Mesenchymal stem cell (in vitro differentiated cells and primary cell): Measurements from ENCODE around the gene MALRD1.
A peak's percentile ranks its signal among the peaks of the same experiment; 100 is the strongest.

Experiments used
- DNase-seq: peaks from one replicate; pipeline ENCODE4 v3.0.0-alpha.2; 2013
- H2AFZ ChIP-seq: one replicate; pipeline ENCODE4 v1.6.1; 2013; ENCODE audit warnings: low read depth, mild to moderate bottlenecking, control low read depth, inconsistent platforms, low read length, moderate library complexity
- H2AK5ac ChIP-seq: 2 replicates; pipeline ENCODE4 v1.6.1; 2013; ENCODE audit warnings: low read length, moderate library complexity, mild to moderate bottlenecking, inconsistent platforms; ENCODE audit not compliant: severe bottlenecking
- H2BK120ac ChIP-seq: one replicate; pipeline ENCODE4 v1.6.1; 2013; ENCODE audit warnings: low read depth, mild to moderate bottlenecking, inconsistent platforms, low read length, moderate library complexity
- H2BK12ac ChIP-seq, 2 experiments: one replicate each; pipeline ENCODE4 v1.6.1; 2013; ENCODE audit warnings: inconsistent platforms in 2 of 2, low read length in 2 of 2, mild to moderate bottlenecking in 2 of 2, moderate library complexity in 2 of 2, control low read depth in 1 of 2
- H2BK15ac ChIP-seq: one replicate; pipeline ENCODE4 v1.6.1; 2013; ENCODE audit warnings: mild to moderate bottlenecking, low read depth, inconsistent platforms; ENCODE audit not compliant: poor library complexity, severe bottlenecking
- H2BK5ac ChIP-seq: 2 replicates; pipeline ENCODE4 v1.6.1; 2013; ENCODE audit warnings: low read depth, mild to moderate bottlenecking, low read length, control low read depth, inconsistent platforms; ENCODE audit not compliant: poor library complexity, severe bottlenecking
- H3K14ac ChIP-seq, 2 experiments: one replicate each; pipeline ENCODE4 v1.6.1; 2013; ENCODE audit warnings: inconsistent platforms in 2 of 2, low read length in 2 of 2, control low read depth in 1 of 2, mild to moderate bottlenecking in 1 of 2, moderate library complexity in 1 of 2
- H3K18ac ChIP-seq, 2 experiments: one replicate each; pipeline ENCODE4 v1.6.1; 2013; ENCODE audit warnings: inconsistent platforms in 2 of 2, low read length in 2 of 2, control low read depth in 1 of 2, low read depth in 1 of 2, mild to moderate bottlenecking in 1 of 2
- H3K23ac ChIP-seq, 2 experiments: one replicate each; pipeline ENCODE4 v1.6.1; 2013; ENCODE audit warnings: inconsistent platforms in 2 of 2, low read length in 2 of 2, mild to moderate bottlenecking in 2 of 2, moderate library complexity in 2 of 2, control low read depth in 1 of 2
- H3K27ac ChIP-seq: 2 replicates; pipeline ENCODE4 v1.5.1; 2013; ENCODE audit warnings: mild to moderate bottlenecking, moderate library complexity, low read length, control low read depth, inconsistent platforms; ENCODE audit not compliant: poor library complexity, severe bottlenecking
- H3K27me3 ChIP-seq, 2 experiments: 2 replicates each; pipeline versions ENCODE4 v1.6.1 to v1.7.0; 2013; ENCODE audit warnings: low read length in 2 of 2, mild to moderate bottlenecking in 2 of 2, moderate library complexity in 2 of 2, control low read depth in 1 of 2, inconsistent platforms in 1 of 2; ENCODE audit not compliant: control insufficient read depth in 1 of 2, insufficient read depth in 1 of 2
- H3K36me3 ChIP-seq, 2 experiments: 2 replicates each; pipeline versions ENCODE4 v1.6.1 to v1.7.0; 2013; ENCODE audit warnings: low read length in 2 of 2, control low read depth in 1 of 2, inconsistent platforms in 1 of 2, low read depth in 1 of 2, mild to moderate bottlenecking in 1 of 2; ENCODE audit not compliant: insufficient read depth in 2 of 2, control insufficient read depth in 1 of 2
- H3K4ac ChIP-seq, 2 experiments: one replicate each; pipeline ENCODE4 v1.6.1; 2013; ENCODE audit warnings: inconsistent platforms in 2 of 2, low read length in 2 of 2, mild to moderate bottlenecking in 2 of 2, moderate library complexity in 2 of 2, control low read depth in 1 of 2, low read depth in 1 of 2
- H3K4me1 ChIP-seq: 2 replicates; pipeline ENCODE4 v1.6.1; 2013; ENCODE audit warnings: low read depth, low read length, control low read depth; ENCODE audit not compliant: control insufficient read depth, insufficient read depth
- H3K4me2 ChIP-seq: 2 replicates; pipeline ENCODE4 v1.6.1; 2013; ENCODE audit warnings: low read length, mild to moderate bottlenecking, inconsistent platforms; ENCODE audit not compliant: poor library complexity, severe bottlenecking
- H3K4me3 ChIP-seq, 2 experiments: 2 replicates each; pipeline versions ENCODE4 v1.5.1 to v1.7.0; 2013; ENCODE audit warnings: low read length in 2 of 2, mild to moderate bottlenecking in 2 of 2, control low read depth in 1 of 2, low read depth in 1 of 2; ENCODE audit not compliant: insufficient read depth in 1 of 2
- H3K79me1 ChIP-seq: replicated peaks from 2 replicates; pipeline ENCODE4 v1.6.1; 2013; ENCODE audit warnings: mild to moderate bottlenecking, control low read depth, low read length, inconsistent platforms; ENCODE audit not compliant: poor library complexity, severe bottlenecking
- H3K9ac ChIP-seq: 2 replicates; pipeline ENCODE4 v1.7.0; 2013; ENCODE audit warnings: mild to moderate bottlenecking, low read length, moderate library complexity
- H3K9me3 ChIP-seq: 2 replicates; pipeline ENCODE4 v1.7.0; 2013; ENCODE audit warnings: mild to moderate bottlenecking, low read length; ENCODE audit not compliant: control insufficient read depth
- H4K8ac ChIP-seq: one replicate; pipeline ENCODE4 v1.6.1; 2013; ENCODE audit warnings: inconsistent platforms, mild to moderate bottlenecking, low read length, moderate library complexity
- H4K91ac ChIP-seq: one replicate; pipeline ENCODE4 v1.6.1; 2013; ENCODE audit warnings: mild to moderate bottlenecking, low read length, inconsistent platforms
- WGBS: methylation state at CpG from one replicate; pipeline ENCODE4 v1.1.7; 2013; ENCODE audit warnings: mixed read lengths; 5-methylcytosine and 5-hydroxymethylcytosine counted together

MALRD1 gene

DNA sequence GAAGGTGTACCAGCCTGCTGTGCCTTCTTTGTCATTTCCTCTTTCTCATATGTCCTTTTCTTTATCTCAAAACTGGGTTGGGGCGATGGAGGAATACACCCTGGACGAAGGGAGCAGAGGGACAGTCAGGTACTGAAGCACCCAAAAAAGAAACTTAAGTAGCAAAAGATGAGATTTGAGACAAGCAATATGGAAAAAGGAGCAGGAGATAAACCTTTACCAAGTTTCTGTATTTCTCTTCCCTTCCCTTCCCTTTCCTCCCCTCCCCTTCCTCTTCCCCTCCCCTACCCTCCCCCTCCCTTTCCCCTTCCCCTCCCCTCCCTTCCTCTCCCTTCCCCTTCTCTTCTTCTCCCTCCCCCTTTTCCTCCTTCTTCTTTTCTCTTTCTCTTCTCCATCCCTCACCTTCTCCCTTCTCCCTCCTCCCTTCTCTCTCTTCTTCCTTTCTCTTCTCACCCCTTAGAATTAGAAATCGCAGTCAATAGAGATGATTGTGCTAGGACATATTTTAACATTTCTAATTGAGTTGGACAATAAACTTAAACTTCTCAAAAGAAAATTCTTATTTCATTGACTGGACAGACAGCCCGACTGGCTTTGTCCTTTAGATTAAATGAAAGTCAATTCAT, 652.9 kb downstream of the MALRD1 start:
- H3K23ac ChIP-seq, result no peak overlapping the region
- no peaks in the 10 kb centered on the region for H3K27me3 ChIP-seq
- no peaks in the 10 kb centered on the region for H3K36me3 ChIP-seq
- H2AFZ ChIP-seq, result peak overlapping the region; percentile 27
- no peak overlapping the region for H3K9ac ChIP-seq
- H3K4me1 ChIP-seq, result no peaks in the 10 kb centered on the region
- H2AK5ac ChIP-seq, result peak overlapping the region; percentile 51
- no peak overlapping the region for H3K4me3 ChIP-seq
- H3K4me2 ChIP-seq, result no peak overlapping the region
- peak overlapping the region in 1 of 2 experiments; percentile 16 for H3K4ac ChIP-seq
- no peak overlapping the region for H3K14ac ChIP-seq
- no peak overlapping the region for H3K27ac ChIP-seq
- H3K9me3 ChIP-seq, result no peaks in the 10 kb centered on the region
- H2BK120ac ChIP-seq, result no peak overlapping the region
- H4K8ac ChIP-seq, result no peak overlapping the region
- no peak overlapping the region for H2BK12ac ChIP-seq
- no peak overlapping the region for H4K91ac ChIP-seq
- DNase-seq, result no peak
- no peak overlapping the region for H2BK15ac ChIP-seq
- no peak overlapping the region for H2BK5ac ChIP-seq
- 100% methylated on average over 2 of the region's 4 CpGs for WGBS
- H3K79me1 ChIP-seq, result no peaks in the 10 kb centered on the region
- H3K18ac ChIP-seq, result no peak overlapping the region

- no peak overlapping the region for H2BK120ac ChIP-seq
- no peaks in the 10 kb centered on the region for H3K36me3 ChIP-seq
- no peak overlapping the region for H4K91ac ChIP-seq
- no peaks in the 10 kb centered on the region for H3K79me1 ChIP-seq
- no peak overlapping the region for H4K8ac ChIP-seq
- no peak overlapping the region for H3K27ac ChIP-seq
- no peak overlapping the region for H2BK5ac ChIP-seq
- no peak overlapping the region for H2BK15ac ChIP-seq
- no peak overlapping the region for H3K4me2 ChIP-seq
- no peak overlapping the region for H3K23ac ChIP-seq
- no peaks in the 10 kb centered on the region for H3K9me3 ChIP-seq
- DNase-seq, result peak; percentile 36
- H3K4me3 ChIP-seq, result no peak overlapping the region
- no peak overlapping the region for H2AFZ ChIP-seq
- H3K4ac ChIP-seq, result no peak overlapping the region
- no peak overlapping the region for H3K18ac ChIP-seq
- no peak overlapping the region for H3K9ac ChIP-seq
- 25% methylated on average over 1 of the region's 2 CpGs for WGBS
- H3K14ac ChIP-seq, result no peak overlapping the region
- H2BK12ac ChIP-seq, result no peak overlapping the region
- H2AK5ac ChIP-seq, result no peak overlapping the region
- H3K27me3 ChIP-seq, result no peaks in the 10 kb centered on the region
- no peaks in the 10 kb centered on the region for H3K4me1 ChIP-seq
Measured at GRCh38 chr10:19702215-19702614, 653.6 kb downstream of the MALRD1 start.

DNA sequence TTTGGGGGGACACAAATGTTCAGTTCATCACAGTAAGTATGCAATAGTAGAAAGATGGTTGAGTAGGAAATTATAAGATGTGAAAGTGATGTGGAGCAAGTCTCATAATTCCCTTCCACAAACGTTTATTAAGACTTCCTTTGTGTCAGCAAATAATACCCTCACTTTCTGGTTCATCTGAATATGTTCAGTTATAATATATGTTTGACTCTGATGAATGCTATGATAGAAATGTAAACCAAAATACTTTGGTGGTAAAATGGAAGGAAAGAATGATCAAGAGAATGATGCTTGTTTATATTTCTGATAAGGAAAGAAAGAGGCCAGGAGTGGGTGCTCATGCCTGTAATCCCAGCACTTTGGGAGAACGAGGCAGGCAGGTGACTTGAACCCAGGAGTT, 655.9 kb downstream of the MALRD1 start:
- H3K9ac ChIP-seq, result no peak overlapping the region
- 40% methylated on average over 1 of the region's 2 CpGs for WGBS
- no peak overlapping the region for H3K27ac ChIP-seq
- no peak overlapping the region for H2BK5ac ChIP-seq
- H3K23ac ChIP-seq, result no peak overlapping the region
- H3K4me2 ChIP-seq, result no peak overlapping the region
- H3K14ac ChIP-seq, result no peak overlapping the region
- H3K79me1 ChIP-seq, result no peaks in the 10 kb centered on the region
- peak overlapping the region; percentile 42 for H2AK5ac ChIP-seq
- H3K18ac ChIP-seq, result no peak overlapping the region
- no peak overlapping the region for H3K4ac ChIP-seq
- H4K8ac ChIP-seq, result no peak overlapping the region
- no peak overlapping the region for H2BK12ac ChIP-seq
- no peaks in the 10 kb centered on the region for H3K9me3 ChIP-seq
- no peak for DNase-seq
- no peaks in the 10 kb centered on the region for H3K27me3 ChIP-seq
- no peak overlapping the region for H2AFZ ChIP-seq
- no peak overlapping the region for H3K4me3 ChIP-seq
- no peak overlapping the region for H4K91ac ChIP-seq
- no peak overlapping the region for H2BK120ac ChIP-seq
- no peaks in the 10 kb centered on the region for H3K36me3 ChIP-seq
- H2BK15ac ChIP-seq, result no peak overlapping the region
- no peaks in the 10 kb centered on the region for H3K4me1 ChIP-seq

GRCh38 chr10:19705250-19705649, 656.6 kb downstream of the MALRD1 start:
- Histone ChIP-seq H2BK12ac (peak overlapping the region; percentile 57 to 63), H2BK5ac (no peak overlapping the region), H3K18ac (peak overlapping the region in 1 of 2 experiments; percentile 37), H2BK120ac (no peak overlapping the region), H3K14ac (peak overlapping the region in 1 of 2 experiments; percentile 35), H3K79me1 (no peaks in the 10 kb centered on the region), H3K9ac (no peak overlapping the region), H4K91ac (no peak overlapping the region), H3K23ac (no peak overlapping the region), H3K36me3 (no peaks in the 10 kb centered on the region), H3K4ac (no peak overlapping the region), H3K27me3 (no peaks in the 10 kb centered on the region), H2AK5ac (no peak overlapping the region), H3K4me1 (no peaks in the 10 kb centered on the region), H2BK15ac (no peak overlapping the region), H3K4me2 (no peak overlapping the region), H3K9me3 (no peaks in the 10 kb centered on the region), H3K4me3 (no peak overlapping the region), H2AFZ (no peak overlapping the region), H4K8ac (peak overlapping the region; percentile 16), H3K27ac (no peak overlapping the region)
- DNase-seq, result no peak
- 88% methylated on average over 6 of the region's 6 CpGs for WGBS
